ENCODE measurements around the gene PALS2.

PALS2 gene, protein sequence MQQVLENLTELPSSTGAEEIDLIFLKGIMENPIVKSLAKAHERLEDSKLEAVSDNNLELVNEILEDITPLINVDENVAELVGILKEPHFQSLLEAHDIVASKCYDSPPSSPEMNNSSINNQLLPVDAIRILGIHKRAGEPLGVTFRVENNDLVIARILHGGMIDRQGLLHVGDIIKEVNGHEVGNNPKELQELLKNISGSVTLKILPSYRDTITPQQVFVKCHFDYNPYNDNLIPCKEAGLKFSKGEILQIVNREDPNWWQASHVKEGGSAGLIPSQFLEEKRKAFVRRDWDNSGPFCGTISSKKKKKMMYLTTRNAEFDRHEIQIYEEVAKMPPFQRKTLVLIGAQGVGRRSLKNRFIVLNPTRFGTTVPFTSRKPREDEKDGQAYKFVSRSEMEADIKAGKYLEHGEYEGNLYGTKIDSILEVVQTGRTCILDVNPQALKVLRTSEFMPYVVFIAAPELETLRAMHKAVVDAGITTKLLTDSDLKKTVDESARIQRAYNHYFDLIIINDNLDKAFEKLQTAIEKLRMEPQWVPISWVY

DNA sequence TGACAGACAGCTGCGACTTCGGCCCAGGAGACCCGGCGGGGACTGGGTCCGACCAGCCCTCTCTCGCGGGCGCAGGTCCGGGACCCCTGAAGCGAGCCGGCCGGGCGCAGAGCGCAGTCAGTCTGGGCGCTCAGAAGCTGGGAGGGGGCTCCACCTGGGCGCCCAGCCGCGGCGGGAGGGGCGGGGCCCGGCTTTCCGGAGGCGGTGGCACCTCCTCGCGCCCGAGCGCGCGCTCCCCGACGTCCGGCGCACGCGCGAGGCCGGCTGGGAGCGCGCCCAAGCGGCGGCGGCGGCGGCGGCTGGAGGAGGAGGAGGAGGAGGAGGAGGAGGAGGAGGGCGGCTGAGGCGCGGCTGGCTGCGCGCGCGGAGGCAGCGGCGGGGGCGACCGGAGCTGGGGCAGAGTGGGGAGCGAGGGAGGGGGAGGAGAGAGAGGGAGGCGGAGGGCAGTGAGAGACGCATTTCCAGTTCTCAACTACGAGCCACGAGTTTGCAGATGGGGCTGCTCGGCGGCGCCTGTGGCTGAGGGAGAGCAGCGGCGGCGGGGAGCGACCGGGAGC is at the start of gene PALS2:
Gene PALS2 (plus strand): TSS at position 456 of the 557 bp plus-strand sequence. CDS start 50,216 bp downstream, outside the sequence.
- FAIRE-seq: no peak

DNA sequence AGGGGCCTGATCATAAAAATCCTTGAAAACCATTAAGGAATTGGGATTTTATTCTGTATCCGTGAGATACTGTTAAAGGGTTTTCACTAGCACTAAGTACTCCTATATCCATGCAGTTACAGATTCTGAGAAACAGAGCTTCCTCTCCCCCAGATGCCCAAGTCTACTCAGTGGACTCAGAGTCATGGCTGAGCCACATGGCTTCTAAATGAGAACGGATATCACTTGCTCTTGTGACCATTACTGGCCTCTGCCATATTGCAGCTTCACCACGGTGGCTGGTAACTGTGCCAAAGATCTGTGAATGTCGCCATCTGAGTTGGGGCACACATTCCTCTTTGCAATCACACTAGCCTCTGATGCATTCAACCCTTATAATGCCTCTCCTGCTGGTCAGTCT is 42.0 kb upstream of the PALS2 start:
- no peak for FAIRE-seq

DNA sequence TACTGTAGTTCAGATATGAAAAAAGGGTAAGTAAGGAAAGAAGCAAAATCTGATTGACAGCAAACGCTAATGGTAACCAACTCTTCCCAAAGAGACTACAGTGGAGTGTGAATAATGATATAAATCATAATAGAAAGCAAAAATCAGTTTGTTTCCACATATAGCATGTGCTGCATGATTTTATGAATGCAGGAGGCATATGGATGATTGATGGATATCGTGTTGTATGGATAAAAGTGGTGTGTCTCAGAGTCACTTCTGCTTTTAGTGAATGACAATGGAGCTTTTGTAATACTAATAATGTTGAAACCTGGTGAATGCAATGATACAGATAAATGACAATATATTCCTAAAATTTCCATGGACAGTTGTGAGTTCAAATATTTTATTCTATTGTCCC is 36.6 kb upstream of the PALS2 start:
- no peak for FAIRE-seq

DNA sequence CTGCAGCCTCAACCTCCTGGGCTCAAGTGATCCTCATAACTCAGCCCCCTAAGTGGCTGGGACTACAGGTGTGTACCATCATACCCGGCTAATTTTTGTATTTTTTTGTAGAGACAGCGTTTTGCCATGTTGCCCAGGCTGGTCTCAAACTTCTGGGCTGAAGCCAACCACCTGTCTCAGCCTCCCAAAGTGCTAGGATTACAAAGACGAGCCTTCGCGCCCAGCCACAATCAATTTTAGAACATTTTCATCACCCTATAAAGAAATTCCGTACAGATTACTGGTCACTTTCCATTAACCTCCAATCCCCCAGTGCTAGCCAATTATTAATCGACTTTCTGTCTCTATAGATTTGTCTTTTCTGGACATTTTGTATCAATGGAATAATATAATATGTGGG is 32.3 kb upstream of the PALS2 start:
- no peak for FAIRE-seq

DNA sequence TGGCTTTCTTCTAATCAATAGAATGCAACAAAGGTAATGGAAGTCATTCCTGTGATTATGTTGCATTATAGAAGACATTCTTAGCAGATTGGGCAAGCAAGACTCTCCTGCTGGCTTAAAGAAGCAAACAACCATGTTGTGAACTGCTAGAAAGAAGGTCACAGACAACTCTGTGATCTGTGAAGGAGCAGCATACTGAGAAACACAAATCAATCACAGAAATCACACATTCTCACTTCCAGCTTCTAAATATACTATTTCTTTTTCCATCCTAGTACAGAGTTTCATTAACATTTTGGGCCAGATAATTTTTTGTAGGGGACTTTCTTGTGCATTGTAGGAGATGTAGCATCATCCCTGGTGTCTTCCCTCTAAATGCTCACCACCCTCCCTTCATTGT is 28.0 kb upstream of the PALS2 start:
- FAIRE-seq: no peak

DNA sequence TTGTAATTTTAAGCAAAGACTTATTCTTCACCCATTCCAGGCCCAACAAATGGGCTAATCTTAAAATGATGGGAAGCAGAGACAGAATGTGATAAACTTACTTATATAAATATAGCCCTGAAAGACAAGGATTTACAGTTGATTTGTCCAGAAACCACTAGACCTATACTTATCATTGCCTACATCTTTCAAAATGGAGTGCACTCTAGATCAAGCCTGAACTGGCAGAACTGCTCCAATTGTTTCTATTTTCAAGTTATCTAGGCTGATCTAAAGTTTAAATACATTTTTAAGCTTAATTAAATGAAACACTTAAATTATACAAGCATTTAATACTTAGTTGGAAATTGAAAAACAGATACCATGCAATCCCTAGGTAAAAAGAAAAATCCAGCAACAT is 24.9 kb upstream of the PALS2 start:
- no peak for FAIRE-seq

DNA sequence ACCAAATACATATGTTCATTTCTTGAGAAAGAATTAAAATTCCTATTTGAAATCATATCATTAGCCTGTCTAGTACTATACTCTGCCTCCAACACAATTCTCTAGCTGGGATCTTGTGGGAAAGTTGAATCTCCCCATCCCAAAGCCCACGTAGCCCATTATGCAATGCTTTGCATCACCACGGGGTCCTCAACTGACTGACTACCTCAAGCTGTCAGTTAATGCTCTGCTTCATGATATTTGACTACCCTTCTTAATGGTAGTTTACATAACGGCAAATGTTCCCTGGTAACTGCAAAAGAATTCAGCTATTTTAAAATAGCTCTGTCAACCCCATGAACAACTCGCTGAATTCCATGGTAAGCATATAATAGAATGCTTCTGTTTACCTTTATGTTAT is 23.3 kb upstream of the PALS2 start:
- no peak for FAIRE-seq

DNA sequence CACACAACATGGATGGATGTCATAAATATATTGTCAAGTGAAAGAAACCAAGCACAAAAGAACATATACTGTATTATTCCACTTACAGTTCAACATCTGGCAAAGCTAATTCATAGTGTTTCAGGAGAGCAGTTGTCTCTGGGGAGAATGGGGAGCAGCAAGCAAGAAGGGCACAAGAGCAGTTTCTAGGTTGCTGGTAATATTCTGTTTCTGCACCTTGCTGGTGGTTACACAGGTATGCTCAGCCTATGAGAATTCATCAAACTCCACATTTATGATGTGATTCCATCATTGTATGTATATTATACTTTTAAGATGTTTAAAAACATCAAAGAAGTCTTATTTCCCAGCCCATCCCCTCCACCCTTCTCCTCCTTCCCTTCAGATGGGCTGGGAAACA is 18.1 kb upstream of the PALS2 start:
- no peak for FAIRE-seq

DNA sequence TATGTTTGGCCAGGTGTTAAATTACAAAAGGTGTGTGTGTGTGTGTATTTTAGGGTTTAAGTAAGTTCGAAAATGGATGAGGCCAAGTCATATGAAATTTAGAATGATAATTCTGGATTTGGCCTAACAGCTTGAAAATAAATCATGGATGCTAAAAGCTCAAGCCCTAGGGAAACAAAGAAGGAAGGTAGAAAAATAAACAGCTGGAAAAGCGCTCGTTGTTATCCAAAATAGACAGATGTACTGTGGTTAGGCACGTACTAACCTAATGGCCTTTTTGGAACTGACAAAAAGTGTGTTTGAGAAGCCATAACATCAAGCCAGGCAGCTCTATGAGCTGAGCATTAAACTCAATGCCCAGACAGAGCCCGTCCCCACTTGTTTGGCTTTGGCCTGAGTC is 17.5 kb upstream of the PALS2 start:
- no peak for FAIRE-seq

DNA sequence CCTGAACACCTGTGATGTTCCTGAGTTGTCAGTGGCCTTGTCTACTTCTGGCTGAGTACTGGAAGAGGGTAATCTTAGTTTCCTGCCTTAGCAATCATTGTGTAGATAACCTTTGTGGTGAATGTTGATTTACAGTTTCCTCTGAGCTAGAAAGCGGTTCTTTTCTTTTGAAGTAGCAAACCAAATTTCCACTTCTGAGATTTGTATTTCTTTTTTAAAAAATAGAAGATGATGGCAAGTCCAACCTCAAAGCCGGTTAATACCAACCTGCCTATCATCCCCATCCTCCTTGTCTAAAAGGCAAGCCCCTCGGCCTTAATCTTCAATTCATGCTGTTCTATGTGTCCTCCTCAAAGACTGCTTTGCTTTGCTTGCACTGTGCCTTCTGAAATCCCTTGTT is 12.5 kb upstream of the PALS2 start:
- FAIRE-seq: no peak

DNA sequence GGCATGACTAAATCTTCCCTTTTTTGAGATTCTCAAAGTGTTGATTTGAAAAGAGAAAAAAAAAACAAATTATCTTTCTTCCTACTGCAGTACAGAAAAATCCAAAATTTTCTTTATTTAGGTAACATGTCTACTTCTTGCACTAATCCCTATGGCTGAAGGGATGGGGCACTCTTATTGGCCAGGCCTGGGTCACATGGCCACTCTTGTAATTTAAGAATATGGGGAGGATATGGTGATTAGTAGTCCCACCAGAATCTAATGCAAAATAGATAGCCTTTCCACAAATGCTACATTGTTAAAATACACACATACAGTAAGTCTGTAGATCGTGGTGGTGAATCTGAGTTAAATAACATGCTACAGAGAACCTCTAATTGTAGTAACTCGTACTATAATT is 7.0 kb upstream of the PALS2 start:
- no peak for FAIRE-seq

DNA sequence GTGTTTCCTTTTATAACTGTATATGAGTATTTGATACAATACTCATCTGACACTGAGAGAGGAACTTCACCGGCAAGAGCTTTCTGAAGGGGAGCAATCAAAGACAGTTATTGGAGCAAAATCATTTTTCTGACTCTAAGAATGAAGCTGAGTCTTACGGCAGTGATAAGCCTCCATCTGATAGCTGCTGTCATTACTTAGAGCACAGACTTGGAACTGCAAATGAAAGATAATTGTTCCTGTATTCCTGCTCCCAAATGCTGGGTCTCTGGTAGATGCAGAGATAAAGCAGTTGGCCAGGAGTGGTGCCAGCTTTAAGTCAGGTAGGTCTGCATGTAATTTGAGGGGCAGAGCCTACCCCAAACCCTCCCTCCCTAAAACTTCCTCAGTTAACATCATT is 2.3 kb upstream of the PALS2 start:
- FAIRE-seq: no peak

DNA sequence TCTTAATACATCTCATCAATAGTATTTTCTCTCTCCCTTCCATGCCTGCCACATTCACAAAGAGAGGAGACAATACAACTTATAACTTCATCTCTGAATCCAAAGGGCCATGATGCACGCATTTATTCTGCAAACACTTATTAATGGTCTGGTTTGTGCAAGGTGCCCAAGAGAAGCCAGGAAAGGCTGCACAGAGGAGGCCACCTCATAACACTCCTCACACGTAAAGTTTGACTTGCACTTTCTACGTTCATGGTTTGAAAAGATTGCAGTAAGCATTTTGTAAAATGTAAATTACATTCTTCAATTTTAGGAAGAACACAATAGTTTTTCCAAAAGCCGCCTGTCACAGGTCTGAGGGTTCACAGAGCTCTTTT is 1.2 kb upstream of the PALS2 start:
- no peak for FAIRE-seq

DNA sequence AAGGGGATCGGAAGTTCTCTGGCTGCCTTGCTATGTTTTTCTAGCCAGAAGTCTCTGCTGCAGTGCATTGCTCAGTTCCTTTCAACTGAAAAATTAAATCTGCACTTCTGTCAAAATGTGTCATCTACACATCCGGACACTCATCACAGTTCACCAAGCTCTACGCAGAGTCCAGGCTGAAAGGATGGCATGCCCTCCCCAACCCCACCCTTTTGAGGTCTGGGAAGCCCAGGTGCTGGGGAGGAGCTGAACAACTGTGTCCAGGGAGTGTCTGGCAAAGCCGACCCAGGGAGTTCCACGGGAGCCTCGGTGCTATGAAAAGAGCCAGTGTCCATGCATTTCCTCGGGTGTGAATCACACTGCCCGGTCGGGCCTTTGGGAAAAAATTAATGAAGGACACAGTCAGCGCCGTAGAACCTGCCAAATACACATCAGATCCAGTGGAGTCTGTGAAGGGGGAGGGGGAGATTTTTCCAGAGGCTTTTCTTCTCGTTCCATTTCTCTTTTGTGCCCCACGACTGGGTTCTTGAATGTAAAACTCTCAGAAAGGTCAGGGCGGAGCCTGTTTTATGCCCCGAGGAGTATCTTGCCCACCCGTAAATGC is 757 bp upstream of the PALS2 start:
- no peak for FAIRE-seq

DNA sequence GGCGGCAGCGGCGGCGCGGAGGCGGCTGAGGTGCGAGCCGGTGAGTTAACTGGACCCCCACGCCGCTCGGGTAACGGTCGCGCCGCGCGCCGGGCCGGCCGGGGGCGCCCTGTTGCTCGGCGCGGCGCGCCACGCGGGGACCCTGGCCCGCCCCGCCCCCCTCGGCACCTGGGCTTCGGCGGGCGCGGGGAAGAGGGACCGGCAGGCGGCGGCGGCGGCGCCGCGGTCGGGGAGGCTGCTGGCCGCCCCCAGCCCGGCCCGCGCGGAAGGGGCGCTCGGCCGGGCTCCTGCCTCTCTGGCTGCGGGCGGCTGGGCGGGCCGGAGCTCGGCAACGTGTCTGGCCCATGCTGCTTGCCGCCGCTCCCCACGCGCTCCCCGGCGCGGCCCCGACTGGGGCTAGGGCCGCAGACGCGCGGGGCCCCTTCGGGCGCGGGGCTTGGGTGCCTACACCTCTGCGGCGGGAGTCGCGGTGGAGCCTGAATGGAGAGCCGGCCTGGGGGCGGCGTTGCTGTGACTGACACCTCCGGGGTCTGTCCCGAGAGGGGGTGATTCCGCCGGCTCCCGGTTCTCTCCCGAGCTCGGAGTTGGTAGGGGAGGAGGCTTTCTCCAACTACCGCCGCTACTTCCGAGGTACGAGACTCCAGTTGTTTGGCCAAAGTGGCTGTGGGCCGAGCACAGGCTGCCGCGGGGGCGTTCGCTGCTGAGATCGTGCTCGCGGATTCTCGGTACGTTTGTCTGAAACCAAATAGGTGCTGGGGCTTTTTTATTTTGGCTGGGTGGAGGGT is 494 bp downstream of the PALS2 start:
- FAIRE-seq: no peak

DNA sequence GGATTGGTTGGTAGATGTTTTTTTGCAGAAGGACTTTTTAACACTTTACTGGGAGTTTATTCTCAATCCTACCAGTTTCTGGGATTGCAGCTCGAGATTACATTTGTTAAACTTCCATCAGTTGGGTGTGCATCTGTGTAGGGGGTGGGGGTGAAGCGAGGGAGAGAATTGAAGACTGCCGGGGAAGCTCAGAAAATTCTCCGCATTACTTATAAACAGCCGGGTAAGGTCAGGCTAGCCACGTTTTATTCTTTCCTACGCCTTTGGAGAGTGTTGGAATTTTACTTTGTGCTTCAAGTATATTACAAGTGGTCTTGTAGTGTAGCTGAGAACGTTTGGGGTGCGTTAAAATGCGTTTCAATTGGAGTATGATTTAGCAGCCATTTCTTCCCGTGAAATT is 1.1 kb downstream of the PALS2 start:
- FAIRE-seq: no peak

DNA sequence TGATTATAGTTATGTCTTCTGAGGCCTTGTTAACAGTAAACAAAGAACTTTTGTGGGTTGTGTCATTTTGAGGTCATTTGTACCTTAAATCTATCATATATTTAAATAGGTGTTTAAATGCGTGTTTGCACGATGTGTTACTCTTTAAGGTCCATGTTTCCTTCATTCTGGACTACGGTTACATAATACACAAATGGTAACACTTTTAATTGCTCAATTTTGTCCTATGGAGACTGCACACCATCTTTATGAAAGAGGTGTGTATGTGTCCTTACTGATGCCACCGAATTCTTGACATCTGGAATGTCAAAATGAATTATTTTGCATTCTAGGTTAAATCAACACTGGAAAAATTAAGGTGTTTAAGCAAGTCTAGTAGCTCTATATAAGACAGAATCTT is 1.7 kb downstream of the PALS2 start:
- no peak for FAIRE-seq

DNA sequence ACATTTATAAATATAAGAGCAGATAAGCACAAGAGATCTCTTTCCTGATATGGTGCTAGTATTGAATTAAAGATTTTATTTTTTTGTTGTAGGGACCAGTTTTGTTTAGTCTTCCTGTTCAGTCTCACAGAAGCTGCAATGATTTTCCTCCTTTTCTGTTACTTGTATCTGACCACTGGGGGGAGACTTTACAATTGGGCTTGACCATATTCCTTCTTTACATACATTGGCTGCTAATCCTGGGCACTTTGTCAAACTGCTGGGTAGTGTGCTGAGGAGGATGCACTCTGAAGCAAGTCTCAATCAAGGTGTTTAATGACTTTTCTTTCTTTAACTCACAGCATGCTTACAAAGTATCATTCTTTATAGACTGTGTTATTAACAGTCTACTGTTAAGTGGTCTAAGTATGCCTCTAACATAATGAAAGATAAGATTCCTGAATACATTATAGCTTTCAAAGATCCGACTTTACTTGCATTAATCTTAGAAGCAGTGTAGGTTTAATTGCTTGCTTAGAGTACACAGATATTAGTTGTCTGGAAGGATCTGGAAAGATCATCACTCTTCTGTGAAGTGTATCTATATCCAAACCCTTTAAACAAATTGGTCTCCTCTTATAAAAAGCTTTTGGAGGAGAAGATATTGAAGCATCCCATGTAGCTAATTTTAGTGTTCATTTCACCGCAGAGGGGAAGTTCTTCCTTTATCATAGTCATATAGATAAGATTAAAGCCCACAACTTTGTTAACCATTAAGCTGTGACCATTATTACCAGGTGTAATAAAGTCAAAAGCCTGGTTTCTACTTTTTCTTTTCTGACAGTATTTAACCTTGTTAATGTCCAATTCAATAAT is 3.1 kb downstream of the PALS2 start:
- no peak for FAIRE-seq

DNA sequence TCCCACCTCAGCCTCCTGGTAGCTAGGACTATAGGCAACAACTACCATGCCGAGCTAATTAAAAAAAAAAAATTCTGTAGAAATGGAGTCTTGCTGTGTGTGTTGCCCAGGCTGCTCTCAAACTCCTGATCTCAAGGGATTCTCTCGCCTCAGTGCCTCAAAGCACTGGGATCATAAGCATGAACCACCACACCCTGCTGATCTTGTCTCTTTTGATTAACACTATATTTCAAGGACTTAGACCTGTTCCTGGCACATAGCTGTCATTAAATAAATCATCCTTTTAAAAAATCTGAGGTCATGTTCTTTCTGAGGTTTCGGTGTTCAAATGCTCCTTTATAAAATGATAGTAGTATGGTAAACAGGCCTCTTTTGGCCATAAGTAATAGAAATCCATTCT is 4.8 kb downstream of the PALS2 start:
- FAIRE-seq: no peak

DNA sequence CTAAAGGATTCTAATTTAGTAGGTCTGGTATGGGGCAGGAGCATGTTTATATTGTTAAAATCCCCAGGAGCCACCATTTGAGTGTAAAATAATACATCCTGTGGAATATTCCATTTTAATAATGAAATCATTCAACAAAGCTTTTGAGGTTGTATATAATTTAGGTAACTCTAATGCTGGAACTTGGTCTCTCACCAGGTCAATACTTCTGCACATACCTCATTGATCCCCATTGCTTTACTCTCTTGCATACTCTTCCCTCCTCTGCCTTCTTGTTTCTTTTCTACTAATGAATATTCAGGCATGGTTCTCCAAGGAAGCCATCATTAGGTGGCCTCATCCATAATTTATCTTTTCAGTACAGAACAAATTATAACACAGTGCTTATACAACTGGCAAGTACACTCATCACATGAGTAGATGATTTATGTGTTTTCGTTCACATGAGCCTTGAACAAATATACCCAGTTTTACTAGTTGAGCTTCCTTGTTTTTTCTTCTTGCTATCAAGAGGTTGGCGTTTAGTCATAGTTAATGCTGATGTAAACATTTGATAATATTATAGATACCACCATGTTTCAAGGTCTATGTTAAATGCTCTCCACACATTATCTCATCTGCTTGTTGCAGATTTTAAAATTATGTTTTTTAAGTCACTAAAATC is 7.2 kb downstream of the PALS2 start:
- FAIRE-seq: no peak

DNA sequence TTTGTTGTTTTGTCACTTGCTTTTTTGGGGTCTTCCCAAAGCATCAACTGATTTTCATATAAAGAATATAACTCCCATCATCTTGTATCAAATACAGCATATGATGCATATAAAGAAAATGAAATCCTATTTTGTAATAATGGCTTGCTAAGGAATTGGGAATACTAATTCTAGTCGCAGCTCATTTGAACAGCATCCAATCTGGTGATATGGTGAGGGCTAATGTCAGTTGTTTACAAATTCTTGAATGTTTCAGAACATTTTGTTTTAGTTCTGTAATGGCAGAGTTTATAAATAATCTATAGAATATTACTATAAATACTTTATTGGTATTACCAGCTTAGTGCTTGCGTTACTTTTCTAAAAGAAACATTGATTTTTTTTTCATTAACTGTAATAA is 8.9 kb downstream of the PALS2 start:
- no peak for FAIRE-seq

DNA sequence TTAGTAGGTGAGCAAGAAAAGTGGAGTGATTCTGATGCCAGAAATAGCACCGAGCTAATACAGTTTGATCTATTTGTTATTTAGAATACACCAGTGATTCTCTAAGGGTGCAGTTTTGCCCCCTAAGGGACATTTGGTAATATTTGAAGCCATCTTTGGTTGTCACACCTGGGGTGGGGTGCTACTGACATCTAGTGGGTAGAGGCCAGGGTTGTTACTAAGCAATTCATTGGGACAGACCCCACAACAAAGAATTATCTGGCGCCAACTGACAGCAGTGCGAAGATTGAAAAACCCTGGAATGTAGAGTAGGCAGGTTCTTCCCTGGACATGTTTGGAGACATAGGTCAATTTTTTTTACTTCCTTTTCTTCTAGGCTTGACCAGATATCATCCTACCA is 14.6 kb downstream of the PALS2 start:
- FAIRE-seq: no peak

All from colon (tissue), 2 donors.